Lower leg skin (tissue), 3 donors: ENCODE measurements around the gene CTSK.

ENCODE experiments used
- CTCF ChIP-seq, 3 donors: fragments of 450-650 bp; IDR thresholded peaks; one replicate each; pipeline ENCODE4 v1.5.1; 2016; ENCODE audit warnings: antibody characterized with exemption in 3 of 3, mild to moderate bottlenecking in 3 of 3, moderate library complexity in 2 of 3
- POLR2A ChIP-seq, 2 donors: fragments of 450-650 bp; IDR thresholded peaks; one replicate each; pipeline ENCODE4 v1.6.1; 2016 to 2017; ENCODE audit warnings: antibody characterized with exemption in 2 of 2, mild to moderate bottlenecking in 1 of 2, moderate library complexity in 1 of 2

- TF ChIP-seq POLR2A (IDR thresholded peaks at IDR 0.05) (no peak), CTCF (IDR thresholded peaks at IDR 0.05) (no peak)
Measured at GRCh38 chr1:150793221-150793620, 14.8 kb downstream of the CTSK start.
